Fibroblast of the aortic adventitia (primary cell): ENCODE results near the gene ZBTB24. TPM values are rescaled to one million over a fixed set of nuclear protein-coding genes. Genes with fewer than 3 reads are reported as not detected.

Source experiments
- DNase-seq: peaks from one replicate; pipeline ENCODE4 v3.0.0-alpha.2; 2010; ENCODE audit warnings: low read depth
- H3K4me3 ChIP-seq: 2 replicates; pipeline ENCODE4 v1.5.1; 2011; ENCODE audit warnings: low read depth, mild to moderate bottlenecking, control low read depth, low read length, moderate library complexity
- total RNA-seq: library from RNA; depleted of rRNA; stranded (reverse); fragments of >200 nt; gene quantifications from 2 replicates; pipeline ENCODE4 v1.2.3, GENCODE V29; 2012; ENCODE audit warnings: low replicate concordance
- TF ChIP-seq, protein P1 (sequence below): IDR thresholded peaks from 2 replicates; pipeline ENCODE4 v1.5.1; 2011; ENCODE audit warnings: mild to moderate bottlenecking, low read length, control low read depth, inconsistent platforms; ENCODE audit not compliant: insufficient read depth

Gene ZBTB24
- total RNA-seq, 1 donor: 9.8 TPM

- no peak for DNase-seq
- no peak overlapping the region for H3K4me3 ChIP-seq
- TF ChIP-seq, protein P1, sequence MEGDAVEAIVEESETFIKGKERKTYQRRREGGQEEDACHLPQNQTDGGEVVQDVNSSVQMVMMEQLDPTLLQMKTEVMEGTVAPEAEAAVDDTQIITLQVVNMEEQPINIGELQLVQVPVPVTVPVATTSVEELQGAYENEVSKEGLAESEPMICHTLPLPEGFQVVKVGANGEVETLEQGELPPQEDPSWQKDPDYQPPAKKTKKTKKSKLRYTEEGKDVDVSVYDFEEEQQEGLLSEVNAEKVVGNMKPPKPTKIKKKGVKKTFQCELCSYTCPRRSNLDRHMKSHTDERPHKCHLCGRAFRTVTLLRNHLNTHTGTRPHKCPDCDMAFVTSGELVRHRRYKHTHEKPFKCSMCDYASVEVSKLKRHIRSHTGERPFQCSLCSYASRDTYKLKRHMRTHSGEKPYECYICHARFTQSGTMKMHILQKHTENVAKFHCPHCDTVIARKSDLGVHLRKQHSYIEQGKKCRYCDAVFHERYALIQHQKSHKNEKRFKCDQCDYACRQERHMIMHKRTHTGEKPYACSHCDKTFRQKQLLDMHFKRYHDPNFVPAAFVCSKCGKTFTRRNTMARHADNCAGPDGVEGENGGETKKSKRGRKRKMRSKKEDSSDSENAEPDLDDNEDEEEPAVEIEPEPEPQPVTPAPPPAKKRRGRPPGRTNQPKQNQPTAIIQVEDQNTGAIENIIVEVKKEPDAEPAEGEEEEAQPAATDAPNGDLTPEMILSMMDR: no peak
Measured at GRCh38 chr6:109503327-109504224, 20.6 kb upstream of the ZBTB24 start.

GRCh38 chr6:109498936-109499335 lies 15.9 kb upstream of the ZBTB24 start:
- H3K4me3 ChIP-seq: no peak overlapping the region
- no peak for DNase-seq
- TF ChIP-seq, protein P1: no peak

GRCh38 chr6:109498052-109498451 lies 15.0 kb upstream of the ZBTB24 start:
- TF ChIP-seq, protein P1: no peak
- no peak for DNase-seq

DNA sequence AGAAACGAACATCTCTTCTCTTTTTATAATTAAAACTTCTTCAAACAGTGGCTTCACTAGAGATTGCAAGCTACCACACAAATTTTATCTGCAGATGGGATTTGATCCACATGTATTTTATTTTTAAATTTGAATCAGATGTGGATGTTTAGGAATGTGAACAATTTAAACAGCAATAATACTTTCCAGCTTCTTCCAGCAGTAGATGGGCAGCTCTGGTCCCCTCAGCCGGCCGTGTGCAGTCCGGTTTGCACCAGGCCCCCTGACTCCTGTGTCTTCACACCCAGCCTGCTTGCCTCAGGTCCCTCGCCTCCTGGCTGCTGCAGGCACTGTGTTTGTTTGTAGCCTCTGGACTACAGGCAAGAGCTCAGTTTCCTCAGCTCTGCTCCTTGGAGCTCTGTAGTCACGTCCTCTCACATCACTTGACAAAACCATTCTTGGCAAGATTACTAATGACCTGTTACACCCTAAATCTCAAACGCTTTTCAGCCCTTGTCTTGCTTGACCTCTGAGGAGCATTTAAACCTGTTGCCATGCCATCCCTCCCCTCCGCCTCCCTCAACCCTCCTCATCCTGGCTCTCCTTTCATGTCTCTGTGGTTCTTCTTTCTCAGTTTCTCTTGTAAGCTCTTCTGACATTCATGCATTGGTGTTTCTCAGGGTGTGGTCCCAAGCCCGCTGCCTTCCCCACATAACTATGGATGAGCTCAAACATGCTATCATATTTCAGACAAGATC lies 13.2 kb upstream of the ZBTB24 start:
- TF ChIP-seq, protein P1: no peak
- H3K4me3 ChIP-seq: no peak overlapping the region
- no peak for DNase-seq

More at GRCh38 chr6:109498052-109498451, 15.0 kb upstream of the ZBTB24 start:
- no peak overlapping the region for H3K4me3 ChIP-seq

DNA sequence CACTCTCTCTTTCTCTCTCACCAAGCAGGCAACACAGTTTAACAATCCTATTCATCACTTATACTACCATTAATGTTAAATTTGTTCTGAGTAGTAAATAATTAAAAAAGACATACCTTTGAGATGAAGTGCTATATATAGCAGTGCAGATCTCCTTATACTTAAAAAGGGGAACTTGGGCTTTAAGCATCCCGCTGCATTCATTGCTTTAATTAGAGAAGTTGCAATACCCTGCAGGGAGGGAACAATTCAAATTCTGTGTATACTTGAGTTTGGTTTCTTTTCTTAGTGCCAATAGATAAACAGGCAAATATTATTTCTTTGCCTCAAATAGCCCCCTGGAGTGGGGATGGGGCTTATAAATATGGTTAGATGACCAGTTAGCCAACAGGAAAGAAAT lies 10.8 kb upstream of the ZBTB24 start:
- no peak for DNase-seq
- no peak overlapping the region for H3K4me3 ChIP-seq
- TF ChIP-seq, protein P1: no peak

- DNase-seq: no peak
- TF ChIP-seq, protein P1: no peak
Measured at GRCh38 chr6:109491207-109491938, 8.4 kb upstream of the ZBTB24 start.

More at GRCh38 chr6:109491207-109491938, 8.4 kb upstream of the ZBTB24 start:
- no peak overlapping the region for H3K4me3 ChIP-seq
